Activated CD4-positive, alpha-beta T cell treated with anti-CD3 and anti-CD28 coated beads for 48 hours (primary cell): Measurements from ENCODE around the gene ADGRF4.
A peak's percentile ranks its signal among the peaks of the same experiment; 100 is the strongest.
"Not testable (repeated sequence)": the region's sequence is repeated elsewhere in the genome, so short reads cannot be mapped to it uniquely, and the experiment has no call there.

Source experiments
- DNase-seq: peaks from one replicate; pipeline ENCODE4 v3.0.0-alpha.2; 2020

Gene ADGRF4

GRCh38 chr6:47737406-47737805 lies 39.0 kb downstream of the ADGRF4 start:
- no peak for DNase-seq

DNA sequence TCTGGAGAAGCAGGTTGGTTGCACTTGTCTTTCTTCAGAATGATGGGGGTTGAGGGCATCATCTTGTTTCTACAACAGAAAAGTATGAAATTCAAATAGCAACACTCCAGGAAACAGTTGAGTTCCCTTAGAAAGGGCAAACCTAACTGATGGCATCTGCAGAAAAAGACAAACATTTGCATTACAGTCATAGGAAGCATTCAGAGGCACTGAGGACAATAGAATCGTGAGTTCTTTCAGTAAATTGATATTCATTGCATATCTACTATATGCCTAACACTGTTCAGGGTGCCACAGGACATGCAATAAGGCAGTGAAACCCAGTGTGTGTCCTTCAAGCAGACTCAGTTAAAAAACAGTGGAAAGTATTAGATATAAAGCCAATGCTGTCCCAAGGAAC lies 42.3 kb downstream of the ADGRF4 start:
- DNase-seq = no peak

GRCh38 chr6:47741807-47742206 lies 43.4 kb downstream of the ADGRF4 start:
- peak; percentile 6 for DNase-seq

DNA sequence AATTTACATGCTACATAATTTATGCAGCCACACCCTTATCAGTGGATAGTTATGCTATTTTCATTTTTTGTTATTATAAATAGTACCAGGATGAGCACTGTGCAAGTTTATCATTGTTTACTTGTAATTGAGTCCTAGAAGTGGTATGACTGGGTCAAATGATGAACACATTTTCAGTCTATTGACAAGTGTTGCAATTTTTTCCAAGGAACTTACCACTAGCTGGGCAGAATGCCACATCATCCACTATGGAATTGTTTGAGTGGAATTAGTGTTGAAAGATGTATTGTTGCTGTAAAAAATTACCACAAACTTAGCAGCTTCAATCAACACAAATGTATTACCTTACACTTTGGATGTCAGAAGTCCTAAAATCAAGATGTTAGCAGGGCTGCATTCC lies 45.4 kb downstream of the ADGRF4 start:
- DNase-seq = no peak

- not testable (repeated sequence) for DNase-seq
Measured at GRCh38 chr6:47745269-47745668, 46.9 kb downstream of the ADGRF4 start.

GRCh38 chr6:47749757-47750156 lies 51.4 kb downstream of the ADGRF4 start:
- no peak for DNase-seq

DNA sequence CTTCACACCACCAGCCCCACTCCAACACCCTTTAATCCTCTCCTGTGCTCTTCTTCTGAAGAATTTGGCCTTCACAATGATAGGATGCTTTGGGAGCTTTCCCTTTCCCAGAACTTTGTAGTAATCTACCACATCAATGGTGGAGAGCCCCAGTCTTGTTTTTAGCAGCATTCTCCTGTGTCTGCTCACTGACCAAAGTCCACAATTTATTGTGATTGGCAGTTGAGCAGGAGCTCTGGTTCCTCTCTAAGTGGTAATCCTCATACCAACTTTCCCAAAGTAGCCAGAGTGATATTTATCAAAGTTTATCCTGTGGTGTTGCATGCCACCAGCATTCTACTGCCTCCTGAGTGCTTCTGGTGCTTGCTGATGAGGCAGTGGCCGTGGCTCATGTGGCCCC lies 54.4 kb downstream of the ADGRF4 start:
- no peak for DNase-seq

DNA sequence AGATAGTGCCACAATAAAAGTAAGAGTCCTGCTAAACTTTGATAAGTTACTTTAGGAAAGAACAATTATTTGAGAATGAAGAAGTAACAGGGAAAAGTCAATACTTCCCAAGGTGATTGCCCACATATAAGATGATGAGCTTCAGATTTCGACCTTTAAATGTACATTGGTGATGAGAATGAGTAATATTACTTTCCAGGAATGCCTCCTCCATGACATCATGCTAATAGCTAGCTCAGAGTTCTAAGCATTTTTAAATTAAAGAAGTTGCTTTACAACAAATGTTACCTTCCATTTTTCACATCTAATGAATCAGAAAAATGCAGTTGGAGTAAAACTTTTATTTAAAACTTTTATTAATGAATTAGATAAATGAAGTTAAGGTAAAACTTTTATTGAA lies 61.0 kb downstream of the ADGRF4 start:
- DNase-seq = no peak

- DNase-seq = no peak
Measured at GRCh38 chr6:47762502-47762901, 64.1 kb downstream of the ADGRF4 start.

GRCh38 chr6:47766445-47766844 lies 68.1 kb downstream of the ADGRF4 start:
- DNase-seq = no peak

- no peak for DNase-seq
Measured at GRCh38 chr6:47767102-47767501, 68.7 kb downstream of the ADGRF4 start.

GRCh38 chr6:47769982-47770381 lies 71.6 kb downstream of the ADGRF4 start:
- no peak for DNase-seq
